BE2C (cell line): ENCODE results near the gene CAPN15.

ENCODE experiments used
- DNase-seq: peaks from one replicate; pipeline ENCODE4 v3.0.0-alpha.2; 2020
- H3K27me3 ChIP-seq: fragments of 250-450 bp; sonication (Bioruptor Pico); 2 replicates; pipeline ENCODE4 v1.5.1; 2020; ENCODE audit warnings: mild to moderate bottlenecking
- H3K36me3 ChIP-seq: fragments of 250-450 bp; sonication (Bioruptor Pico); 2 replicates; pipeline ENCODE4 v1.5.1; 2020; ENCODE audit warnings: mild to moderate bottlenecking
- H3K4me1 ChIP-seq: fragments of 250-450 bp; sonication (Bioruptor Pico); 2 replicates; pipeline ENCODE4 v1.5.1; 2020
- H3K4me3 ChIP-seq: 2 replicates; pipeline ENCODE4 v1.5.1; 2011; ENCODE audit warnings: low read depth, low read length
- H3K9me3 ChIP-seq: fragments of 250-450 bp; sonication (Bioruptor Pico); 2 replicates; pipeline ENCODE4 v1.5.1; 2020
- CTCF ChIP-seq: IDR thresholded peaks from 2 replicates; pipeline ENCODE4 v1.5.1; 2012; ENCODE audit warnings: mild to moderate bottlenecking, low read depth, low read length

CAPN15 gene

GRCh38 chr16:519841-520687, 7.4 kb upstream of the CAPN15 start:
- Histone ChIP-seq H3K4me3 (no peak overlapping the region), H3K27me3 (no peaks in the 10 kb centered on the region), H3K9me3 (no peaks in the 10 kb centered on the region), H3K36me3 (peaks cover 16% of the 10 kb centered on the region), H3K4me1 (no peaks in the 10 kb centered on the region)
- no peak for TF ChIP-seq CTCF
- no peak for DNase-seq

- no peaks in the 10 kb centered on the region for H3K27me3 ChIP-seq
- no peak overlapping the region for H3K4me3 ChIP-seq
- H3K9me3 ChIP-seq = no peaks in the 10 kb centered on the region
- TF ChIP-seq CTCF = no peak
- H3K4me1 ChIP-seq = no peaks in the 10 kb centered on the region
- no peak for DNase-seq
- H3K36me3 ChIP-seq = peaks cover 16% of the 10 kb centered on the region
Observed at GRCh38 chr16:520847-521246, 6.7 kb upstream of the CAPN15 start.

- H3K4me3 ChIP-seq = no peak overlapping the region
- peaks cover 14% of the 10 kb centered on the region for H3K36me3 ChIP-seq
- H3K9me3 ChIP-seq = no peaks in the 10 kb centered on the region
- H3K27me3 ChIP-seq = no peaks in the 10 kb centered on the region
- no peak for TF ChIP-seq CTCF
- H3K4me1 ChIP-seq = no peaks in the 10 kb centered on the region; the same call in 1 of the 2 replicates
- no peak for DNase-seq
Observed at GRCh38 chr16:521381-522210, 5.9 kb upstream of the CAPN15 start.

GRCh38 chr16:522320-523096, 5.0 kb upstream of the CAPN15 start:
- no peak for DNase-seq
- H3K27me3 ChIP-seq = no peaks in the 10 kb centered on the region
- no peaks in the 10 kb centered on the region for H3K9me3 ChIP-seq
- no peak for TF ChIP-seq CTCF
- peaks cover 14% of the 10 kb centered on the region for H3K36me3 ChIP-seq
- H3K4me3 ChIP-seq = no peak overlapping the region
- no peaks in the 10 kb centered on the region; the same call in 1 of the 2 replicates for H3K4me1 ChIP-seq

- no peak for TF ChIP-seq CTCF
- no peaks in the 10 kb centered on the region for H3K27me3 ChIP-seq
- H3K4me1 ChIP-seq = no peaks in the 10 kb centered on the region; the same call in 1 of the 2 replicates
- H3K36me3 ChIP-seq = peaks cover 14% of the 10 kb centered on the region
- H3K4me3 ChIP-seq = no peak overlapping the region
- DNase-seq = no peak
- no peaks in the 10 kb centered on the region for H3K9me3 ChIP-seq
Observed at GRCh38 chr16:523097-523741, 4.3 kb upstream of the CAPN15 start.
